Measurements from ENCODE around the gene AGBL5.

Gene AGBL5

DNA sequence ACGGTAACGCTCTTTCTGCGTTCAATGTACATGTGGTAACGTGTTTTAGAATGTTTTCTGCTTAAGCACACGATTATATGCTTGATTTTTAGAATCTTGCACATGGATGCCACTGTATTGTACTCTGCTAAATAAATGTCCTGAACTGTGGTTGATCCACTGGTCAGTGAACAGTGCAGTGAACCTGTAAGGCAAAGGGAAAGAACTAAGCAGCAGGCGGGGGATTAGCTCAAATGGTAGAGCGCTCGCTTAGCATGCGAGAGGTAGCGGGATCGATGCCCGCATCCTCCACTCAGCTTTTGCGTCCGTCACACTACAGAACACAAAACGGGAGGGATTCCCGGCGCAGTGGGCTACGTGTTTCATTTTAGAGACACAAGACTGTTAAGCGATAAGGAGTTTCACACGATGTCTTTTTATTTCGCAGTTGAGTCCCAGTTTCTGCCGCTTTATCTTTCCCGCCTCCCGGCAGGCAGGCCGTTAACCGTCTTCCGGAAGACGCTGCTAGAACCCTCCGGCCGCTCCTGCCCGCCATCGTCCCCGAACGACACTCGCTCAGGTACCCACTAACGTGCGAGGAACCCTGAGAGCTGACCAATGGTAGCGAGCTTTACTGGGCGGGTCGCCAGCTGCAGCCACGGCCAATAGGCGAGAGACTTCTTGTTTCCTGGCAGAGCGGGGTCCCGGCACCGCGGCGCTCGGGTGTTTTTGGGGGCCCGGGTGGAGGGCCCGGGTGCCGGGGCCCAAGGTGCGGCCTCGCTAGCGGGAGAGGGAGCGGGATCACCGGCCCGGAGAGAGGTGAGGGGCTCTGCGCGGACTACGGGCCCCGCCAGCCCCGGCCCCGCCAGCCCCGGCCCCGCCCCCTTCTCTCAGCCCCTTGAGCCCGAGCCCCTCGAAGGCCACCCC lies at the start of gene AGBL5:
Gene AGBL5, plus strand, starts transcription at position 673 of the 906 bp plus-strand sequence. CDS start 1,291 bp downstream, outside the sequence.
- TF ChIP-seq GATA3 (IDR thresholded peaks at IDR 0.05; ENCODE audit: low read depth, low read length), result no peak
- peak; percentile 6; the same call in 1 of the 2 replicates for TF ChIP-seq GATA2 (IDR thresholded peaks at IDR 0.05; ENCODE audit: low read depth, low read length)

GRCh38 chr2:27001950-27002349 lies 49.5 kb upstream of the AGBL5 start:
- no peak for TF ChIP-seq GATA3 (IDR thresholded peaks at IDR 0.05; ENCODE audit: low read depth, low read length)

DNA sequence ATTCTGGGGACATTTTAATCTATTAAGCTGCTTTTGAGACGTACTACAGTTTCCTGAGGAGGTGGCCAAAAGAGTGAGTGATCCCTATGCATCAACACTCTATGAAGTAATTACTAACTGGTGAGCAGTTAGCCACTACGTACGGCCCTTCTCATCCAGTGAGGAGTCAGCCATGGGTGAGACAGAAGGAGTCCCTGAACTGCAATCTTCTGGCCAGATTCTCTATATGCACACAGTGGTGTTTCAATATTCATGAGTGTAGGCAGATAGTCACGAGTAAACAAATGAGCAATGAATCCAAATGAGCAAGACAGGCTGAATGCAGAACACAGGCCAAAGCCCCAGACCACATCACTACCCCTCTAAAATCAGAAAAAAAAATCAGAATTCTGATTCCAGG lies 48.5 kb upstream of the AGBL5 start:
- TF ChIP-seq GATA2 (IDR thresholded peaks at IDR 0.05; ENCODE audit: low read depth, low read length), result no peak
- no peak for TF ChIP-seq GATA3 (IDR thresholded peaks at IDR 0.05; ENCODE audit: low read depth, low read length)

- no peak for TF ChIP-seq GATA3 (IDR thresholded peaks at IDR 0.05; ENCODE audit: low read depth, low read length)
- no peak for TF ChIP-seq GATA2 (IDR thresholded peaks at IDR 0.05; ENCODE audit: low read depth, low read length)
Observed at GRCh38 chr2:27003857-27004256, 47.6 kb upstream of the AGBL5 start.

GRCh38 chr2:27006602-27007415 lies 44.7 kb upstream of the AGBL5 start:
- TF ChIP-seq GATA3 (IDR thresholded peaks at IDR 0.05; ENCODE audit: low read depth, low read length) (no peak), GATA2 (IDR thresholded peaks at IDR 0.05; ENCODE audit: low read depth, low read length) (no peak)

DNA sequence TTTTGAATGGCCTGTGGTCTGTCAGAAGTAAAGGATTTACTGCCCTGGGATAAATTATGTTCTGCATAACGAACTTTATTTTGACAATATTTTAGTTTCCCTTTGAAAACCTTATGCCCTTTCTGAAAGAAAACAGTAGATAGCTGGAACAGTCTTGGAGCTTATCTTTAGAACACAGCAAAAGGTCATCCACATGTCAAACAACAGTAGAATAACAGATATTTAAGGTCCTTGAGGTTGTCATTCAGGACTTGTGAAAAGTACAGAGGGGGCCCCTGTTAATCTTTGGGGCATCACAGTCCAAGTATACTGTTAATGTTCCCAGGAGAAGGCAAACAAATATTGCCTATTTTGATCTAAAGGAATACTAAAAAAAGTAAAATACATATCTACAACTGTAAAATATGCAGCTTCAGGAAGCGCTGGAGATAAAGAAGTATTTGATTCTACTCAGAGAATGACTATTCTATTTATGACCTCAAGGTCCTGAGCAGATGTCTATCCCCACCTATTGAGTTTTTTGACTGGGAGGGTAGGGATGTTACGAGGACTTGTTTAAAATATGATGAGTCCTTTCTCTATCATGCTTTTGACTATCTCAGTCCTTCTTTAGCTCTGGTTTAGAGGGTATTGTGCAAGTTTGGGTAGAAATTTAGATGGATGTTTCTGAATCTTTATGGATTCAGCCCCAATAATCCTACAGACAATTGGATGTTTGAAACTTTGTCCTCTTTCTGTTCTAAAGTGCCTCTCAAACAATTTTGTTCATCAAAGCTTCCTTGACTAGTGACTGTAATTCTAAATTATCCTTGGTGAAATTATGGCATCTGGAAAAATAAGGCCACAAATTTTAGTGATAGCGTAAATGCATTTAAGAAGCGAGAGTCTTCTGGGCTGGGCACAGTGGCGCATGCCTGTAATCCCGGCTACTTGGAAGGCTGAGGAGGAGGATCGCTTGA lies 43.8 kb upstream of the AGBL5 start:
- TF ChIP-seq GATA3 (IDR thresholded peaks at IDR 0.05; ENCODE audit: low read depth, low read length) (no peak), GATA2 (IDR thresholded peaks at IDR 0.05; ENCODE audit: low read depth, low read length) (no peak)

- TF ChIP-seq GATA2 (IDR thresholded peaks at IDR 0.05; ENCODE audit: low read depth, low read length) (no peak), GATA3 (IDR thresholded peaks at IDR 0.05; ENCODE audit: low read depth, low read length) (no peak)
Observed at GRCh38 chr2:27008678-27009077, 42.8 kb upstream of the AGBL5 start.

GRCh38 chr2:27009083-27009482 lies 42.4 kb upstream of the AGBL5 start:
- TF ChIP-seq GATA3 (IDR thresholded peaks at IDR 0.05; ENCODE audit: low read depth, low read length), result no peak
- TF ChIP-seq GATA2 (IDR thresholded peaks at IDR 0.05; ENCODE audit: low read depth, low read length), result no peak

GRCh38 chr2:27009716-27010115 lies 41.8 kb upstream of the AGBL5 start:
- TF ChIP-seq GATA2 (IDR thresholded peaks at IDR 0.05; ENCODE audit: low read depth, low read length) (no peak), GATA3 (IDR thresholded peaks at IDR 0.05; ENCODE audit: low read depth, low read length) (no peak)

GRCh38 chr2:27010139-27010538 lies 41.3 kb upstream of the AGBL5 start:
- TF ChIP-seq GATA2 (IDR thresholded peaks at IDR 0.05; ENCODE audit: low read depth, low read length) (no peak; the same call in 1 of the 2 replicates), GATA3 (IDR thresholded peaks at IDR 0.05; ENCODE audit: low read depth, low read length) (no peak)

GRCh38 chr2:27013738-27014137 lies 37.7 kb upstream of the AGBL5 start:
- TF ChIP-seq GATA2 (IDR thresholded peaks at IDR 0.05; ENCODE audit: low read depth, low read length) (no peak), GATA3 (IDR thresholded peaks at IDR 0.05; ENCODE audit: low read depth, low read length) (no peak)

DNA sequence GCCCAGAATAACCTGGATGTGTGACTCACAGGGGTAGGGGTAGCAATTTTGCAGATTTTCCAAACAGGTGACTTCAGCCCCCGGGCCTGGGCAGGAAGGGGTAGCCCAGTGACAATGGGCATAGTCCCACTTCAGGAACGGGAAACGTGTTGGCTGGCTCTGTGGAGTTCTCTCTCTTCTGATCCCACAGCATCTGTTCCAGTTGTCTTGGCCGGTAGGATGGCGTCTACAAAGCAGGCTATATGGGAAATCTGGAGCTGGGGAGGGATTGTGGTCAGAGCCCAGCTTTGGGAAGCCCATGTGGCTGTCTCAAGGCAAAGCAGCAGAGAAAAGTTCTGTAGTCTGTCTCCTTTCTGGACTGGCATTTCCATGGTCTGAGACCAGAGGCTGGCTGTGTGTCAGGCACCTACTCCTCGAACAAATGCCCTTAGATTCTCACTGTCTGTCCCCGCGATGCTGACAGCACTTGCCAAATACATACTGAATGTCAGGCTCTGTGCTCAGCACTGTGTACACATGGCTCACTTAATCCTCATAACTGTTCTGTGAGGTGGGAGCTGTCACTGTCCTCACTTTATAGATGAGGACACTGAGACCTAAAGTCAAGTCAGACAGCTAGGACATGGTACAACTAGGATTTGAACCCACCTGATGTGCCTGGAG lies 36.6 kb upstream of the AGBL5 start:
- TF ChIP-seq GATA3 (IDR thresholded peaks at IDR 0.05; ENCODE audit: low read depth, low read length), result no peak
- TF ChIP-seq GATA2 (IDR thresholded peaks at IDR 0.05; ENCODE audit: low read depth, low read length), result no peak

- TF ChIP-seq GATA2 (IDR thresholded peaks at IDR 0.05; ENCODE audit: low read depth, low read length) (no peak), GATA3 (IDR thresholded peaks at IDR 0.05; ENCODE audit: low read depth, low read length) (no peak)
Observed at GRCh38 chr2:27016801-27017325, 34.6 kb upstream of the AGBL5 start.
